Caco-2 (cell line): Measurements from ENCODE around the gene TPX2. TPM values are rescaled to one million over a fixed set of nuclear protein-coding genes. Genes with fewer than 3 reads are reported as not detected.
"Not testable (repeated sequence)": the region's sequence is repeated elsewhere in the genome, so short reads cannot be mapped to it uniquely, and the experiment has no call there.

ENCODE experiments used
- BruUV-seq: library from RNA; stranded (reverse); fragments of 400-500 nt; replicated peaks from 2 replicates; lab custom pipeline; 2021; lab: Mats Ljungman, UMichigan
- CTCF ChIA-PET: fragments of 300-600 bp; sonication (Branson Sonifier 250); formaldehyde crosslinking; loops from one replicate; lab custom pipeline; 2022; ENCODE audit warnings: antibody characterized with exemption; lab: Charles Lee
- POLR2A ChIA-PET: fragments of 300-600 bp; sonication (Branson Sonifier 250); formaldehyde crosslinking; loops from one replicate; lab custom pipeline; 2022; ENCODE audit warnings: antibody characterized with exemption; lab: Charles Lee
- DNase-seq, 2 experiments: peaks; one replicate each; pipeline versions ENCODE4 v3.0.0 to v3.0.0-alpha.2; 2020 to 2022
- H3K27me3 ChIP-seq: replicated peaks from 2 replicates; pipeline ENCODE4 v1.6.0; 2011; ENCODE audit warnings: low read length; ENCODE audit not compliant: control insufficient read depth, insufficient read depth
- H3K36me3 ChIP-seq: 2 replicates; pipeline ENCODE4 v1.5.1; 2011; ENCODE audit warnings: low read length; ENCODE audit not compliant: control insufficient read depth, insufficient read depth
- H3K4me1 ChIP-seq: fragments of 250-450 bp; sonication (Bioruptor Pico); 2 replicates; pipeline ENCODE4 v1.5.1; 2020; ENCODE audit warnings: mild to moderate bottlenecking
- H3K4me3 ChIP-seq: 2 replicates; pipeline ENCODE4 v1.5.1; 2011; ENCODE audit warnings: low read depth, mild to moderate bottlenecking, control low read depth, low read length
- H3K9me3 ChIP-seq: fragments of 250-450 bp; sonication (Bioruptor Pico); 2 replicates; pipeline ENCODE4 v1.5.1; 2020; ENCODE audit warnings: mild to moderate bottlenecking, moderate library complexity
- H3K27ac Mint-ChIP-seq: one replicate; pipeline ENCODE4 v1.8.0; 2022; ENCODE audit warnings: mixed read lengths; ENCODE audit not compliant: unreplicated experiment
- H3K27me3 Mint-ChIP-seq: one replicate; pipeline ENCODE4 v1.8.0; 2022; ENCODE audit warnings: mixed read lengths; ENCODE audit not compliant: insufficient read depth, unreplicated experiment
- H3K36me3 Mint-ChIP-seq: one replicate; pipeline ENCODE4 v1.8.0; 2022; ENCODE audit warnings: mild to moderate bottlenecking, mixed read lengths; ENCODE audit not compliant: insufficient read depth, unreplicated experiment
- H3K4me1 Mint-ChIP-seq: one replicate; pipeline ENCODE4 v1.8.0; 2022; ENCODE audit warnings: low read depth, mixed read lengths; ENCODE audit not compliant: unreplicated experiment
- H3K4me3 Mint-ChIP-seq: one replicate; pipeline ENCODE4 v1.8.0; 2022; ENCODE audit warnings: mild to moderate bottlenecking, moderate library complexity, mixed read lengths; ENCODE audit not compliant: unreplicated experiment
- H3K9me3 Mint-ChIP-seq: one replicate; pipeline ENCODE4 v1.8.0; 2022; ENCODE audit warnings: mixed read lengths; ENCODE audit not compliant: unreplicated experiment
- intact Hi-C: fragments of 100-400 bp; cut with micrococcal nuclease; formaldehyde crosslinking; loops from one replicate; pipeline ENCODE4 v1.10.0; 2022; ENCODE audit not compliant: unreplicated experiment
- total RNA-seq: library from RNA; stranded (reverse); gene quantifications from 2 replicates; pipeline ENCODE4 v1.2.3, GENCODE V29; 2022
- TF ChIP-seq, protein P1 (sequence below), 2 experiments: fragments of 200-600 bp in 1 of 2; IDR thresholded peaks; 1 replicate in 1 of 2; 2 replicates in 1 of 2; pipeline versions ENCODE4 v1.5.1 to v1.8.0; 2011 to 2022; ENCODE audit warnings: antibody characterized with exemption in 1 of 2, control low read depth in 1 of 2, inconsistent platforms in 1 of 2, low read depth in 1 of 2, low read length in 1 of 2, mild to moderate bottlenecking in 1 of 2, moderate library complexity in 1 of 2; ENCODE audit not compliant: insufficient read depth in 1 of 2, severe bottlenecking in 1 of 2, unreplicated experiment in 1 of 2

TPX2 gene
- total RNA-seq, 1 experiment from 2014 or later: 237 TPM

GRCh38 chr20:31746068-31746878 lies 7.2 kb downstream of the TPX2 start:
- Mint-ChIP-seq H3K4me3 (no peak overlapping the region), H3K9me3 (no peaks in the 10 kb centered on the region), H3K36me3 (peaks cover 98% of the 10 kb centered on the region), H3K4me1 (peaks cover 35% of the 10 kb centered on the region), H3K27ac (no peak overlapping the region), H3K27me3 (no peaks in the 10 kb centered on the region)
- Histone ChIP-seq H3K9me3 (no peaks in the 10 kb centered on the region), H3K27me3 (no peaks in the 10 kb centered on the region), H3K4me3 (no peak overlapping the region), H3K36me3 (peaks cover 4% of the 10 kb centered on the region; the same call in 1 of the 2 replicates), H3K4me1 (no peaks in the 10 kb centered on the region)
- ChIA-PET CTCF (interaction anchor here (1.3 to 2.1 kb wide), 2 partner anchors 22 to 112 kb away, joined by 5 to 9 read pairs; no protein-coding TSS in a partner anchor), POLR2A (no interaction called here)
- no peak for DNase-seq
- intact Hi-C loops: no loop called here
- TF ChIP-seq, protein P1, sequence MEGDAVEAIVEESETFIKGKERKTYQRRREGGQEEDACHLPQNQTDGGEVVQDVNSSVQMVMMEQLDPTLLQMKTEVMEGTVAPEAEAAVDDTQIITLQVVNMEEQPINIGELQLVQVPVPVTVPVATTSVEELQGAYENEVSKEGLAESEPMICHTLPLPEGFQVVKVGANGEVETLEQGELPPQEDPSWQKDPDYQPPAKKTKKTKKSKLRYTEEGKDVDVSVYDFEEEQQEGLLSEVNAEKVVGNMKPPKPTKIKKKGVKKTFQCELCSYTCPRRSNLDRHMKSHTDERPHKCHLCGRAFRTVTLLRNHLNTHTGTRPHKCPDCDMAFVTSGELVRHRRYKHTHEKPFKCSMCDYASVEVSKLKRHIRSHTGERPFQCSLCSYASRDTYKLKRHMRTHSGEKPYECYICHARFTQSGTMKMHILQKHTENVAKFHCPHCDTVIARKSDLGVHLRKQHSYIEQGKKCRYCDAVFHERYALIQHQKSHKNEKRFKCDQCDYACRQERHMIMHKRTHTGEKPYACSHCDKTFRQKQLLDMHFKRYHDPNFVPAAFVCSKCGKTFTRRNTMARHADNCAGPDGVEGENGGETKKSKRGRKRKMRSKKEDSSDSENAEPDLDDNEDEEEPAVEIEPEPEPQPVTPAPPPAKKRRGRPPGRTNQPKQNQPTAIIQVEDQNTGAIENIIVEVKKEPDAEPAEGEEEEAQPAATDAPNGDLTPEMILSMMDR (IDR thresholded peaks at IDR 0.05; ENCODE audit: insufficient read depth in 1 of 2, low read depth in 1 of 2, low read length in 1 of 2, severe bottlenecking in 1 of 2, unreplicated experiment in 1 of 2): no peak
- no TSS peak for BruUV-seq

DNA sequence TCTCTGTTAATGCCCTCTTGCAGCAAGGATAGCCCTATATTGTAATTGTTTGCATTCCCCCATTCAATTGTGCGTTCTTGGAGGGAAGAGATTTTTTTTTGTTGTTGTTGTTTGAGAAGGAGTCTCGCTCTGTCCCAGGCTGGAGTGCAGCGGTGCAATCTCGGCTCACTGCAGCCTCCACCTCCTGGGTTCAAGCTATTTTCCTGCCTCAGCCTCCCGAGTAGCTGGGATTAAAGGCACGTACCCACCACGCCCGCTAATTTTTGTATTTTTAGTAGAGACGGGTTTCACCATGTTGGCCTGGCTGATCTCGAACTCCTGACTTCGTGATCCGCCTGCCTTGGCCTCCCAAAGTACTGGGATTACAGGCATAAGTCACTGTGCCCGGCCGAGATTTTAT lies 7.9 kb downstream of the TPX2 start:
- H3K36me3 Mint-ChIP-seq: peaks cover 93% of the 10 kb centered on the region
- H3K4me1 ChIP-seq, DNase-seq, H3K4me3 ChIP-seq, H3K4me3 Mint-ChIP-seq, H3K36me3 ChIP-seq, H3K9me3 Mint-ChIP-seq, intact Hi-C loops, H3K27me3 ChIP-seq, H3K27me3 Mint-ChIP-seq, H3K27ac Mint-ChIP-seq, BruUV-seq, H3K9me3 ChIP-seq, POLR2A ChIA-PET: not testable (repeated sequence)
- H3K4me1 Mint-ChIP-seq: peaks cover 36% of the 10 kb centered on the region
- CTCF ChIA-PET: interaction anchor here (1.3 to 2.1 kb wide), 2 partner anchors 23 to 113 kb away, joined by 5 to 9 read pairs; no protein-coding TSS in a partner anchor

- Mint-ChIP-seq H3K4me1 (peaks cover 36% of the 10 kb centered on the region), H3K36me3 (peaks cover 87% of the 10 kb centered on the region), H3K9me3 (no peaks in the 10 kb centered on the region), H3K27me3 (no peaks in the 10 kb centered on the region), H3K27ac (no peak overlapping the region), H3K4me3 (no peak overlapping the region)
- TF ChIP-seq, protein P1 (IDR thresholded peaks at IDR 0.05; ENCODE audit: insufficient read depth in 1 of 2, low read depth in 1 of 2, low read length in 1 of 2, severe bottlenecking in 1 of 2, unreplicated experiment in 1 of 2): no peak
- Histone ChIP-seq H3K27me3 (no peaks in the 10 kb centered on the region), H3K4me3 (no peak overlapping the region), H3K36me3 (peaks cover 4% of the 10 kb centered on the region; the same call in 1 of the 2 replicates), H3K9me3 (no peaks in the 10 kb centered on the region), H3K4me1 (no peaks in the 10 kb centered on the region)
- CTCF ChIA-PET: interaction anchor here (0.6 to 1.3 kb wide), 4 partner anchors 19 to 179 kb away, joined by 3 to 5 read pairs (median 4); no protein-coding TSS in a partner anchor
- intact Hi-C loops: no loop called here
- no peak for DNase-seq
- POLR2A ChIA-PET: no interaction called here
- BruUV-seq: no TSS peak
Measured at GRCh38 chr20:31747640-31748039, 8.6 kb downstream of the TPX2 start.
